Duodenal mucosa (tissue), 2 donors: ENCODE data around the gene ACAD10.
"Not testable (repeated sequence)": the region's sequence is repeated elsewhere in the genome, so short reads cannot be mapped to it uniquely, and the experiment has no call there.

Source experiments
- H3K27ac ChIP-seq: one replicate; pipeline ENCODE4 v1.7.0; 2013; ENCODE audit warnings: low read depth, low read length
- H3K27me3 ChIP-seq, 2 donors: one replicate each; pipeline ENCODE4 v1.7.0; 2013; ENCODE audit warnings: low read length in 2 of 2, control low read depth in 1 of 2; ENCODE audit not compliant: insufficient read depth in 2 of 2, control insufficient read depth in 1 of 2
- H3K36me3 ChIP-seq, 2 donors: one replicate each; pipeline ENCODE4 v1.7.0; 2013; ENCODE audit warnings: low read length in 2 of 2, control low read depth in 1 of 2; ENCODE audit not compliant: insufficient read depth in 2 of 2, control insufficient read depth in 1 of 2
- H3K4me1 ChIP-seq, 2 donors: one replicate each; pipeline ENCODE4 v1.7.0; 2013; ENCODE audit warnings: low read length in 2 of 2, control low read depth in 1 of 2; ENCODE audit not compliant: insufficient read depth in 2 of 2, control insufficient read depth in 1 of 2
- H3K4me3 ChIP-seq, 2 donors: one replicate each; pipeline ENCODE4 v1.7.0; 2013; ENCODE audit warnings: low read length in 2 of 2, low read depth in 1 of 2
- H3K9ac ChIP-seq, 2 donors: one replicate each; pipeline ENCODE4 v1.7.0; 2013; ENCODE audit warnings: low read length in 2 of 2, low read depth in 1 of 2
- H3K9me3 ChIP-seq, 2 donors: one replicate each; pipeline ENCODE4 v1.7.0; 2013; ENCODE audit warnings: low read length in 2 of 2, control low read depth in 1 of 2; ENCODE audit not compliant: control insufficient read depth in 1 of 2

Gene ACAD10

GRCh38 chr12:111685811-111686573, at the start of gene ACAD10, which contains the start of gene BRAP:
TSS of gene ACAD10 (plus strand) at chr12:111686053. CDS start at chr12:111692710, 6,657 bp downstream.
TSS of gene BRAP (minus strand) at chr12:111685956. CDS start at chr12:111685792, 164 bp downstream.
- H3K9me3 ChIP-seq: no peaks in the 10 kb centered on the region
- H3K36me3 ChIP-seq: peaks cover 15 to 22% of the 10 kb centered on the region in 2 donors
- H3K4me1 ChIP-seq: peaks cover 18 to 25% of the 10 kb centered on the region in 2 donors
- H3K27ac ChIP-seq: peak within 1 kb of the TSS; percentile 42
- H3K27me3 ChIP-seq: no peaks in the 10 kb centered on the region
- H3K4me3 ChIP-seq: peak within 1 kb of the TSS; percentile 79 to 93
- H3K9ac ChIP-seq: peak within 1 kb of the TSS; percentile 83 to 98

GRCh38 chr12:111636209-111636945, 49.5 kb upstream of the ACAD10 start:
- H3K4me3 ChIP-seq: no peak overlapping the region

GRCh38 chr12:111638556-111638955, 47.3 kb upstream of the ACAD10 start:
- Histone ChIP-seq H3K4me3 (no peak overlapping the region), H3K9ac (no peak overlapping the region), H3K27me3 (no peaks in the 10 kb centered on the region), H3K4me1 (peaks cover 5 to 6% of the 10 kb centered on the region in 2 donors), H3K9me3 (no peaks in the 10 kb centered on the region), H3K36me3 (peaks cover 0 to 20% of the 10 kb centered on the region in 2 donors), H3K27ac (no peak overlapping the region)

More at GRCh38 chr12:111636209-111636945, 49.5 kb upstream of the ACAD10 start:
- Histone ChIP-seq H3K27me3 (no peaks in the 10 kb centered on the region), H3K4me1 (peaks cover 0 to 3% of the 10 kb centered on the region in 2 donors), H3K36me3 (peaks cover 0 to 4% of the 10 kb centered on the region in 2 donors), H3K9me3 (no peaks in the 10 kb centered on the region), H3K9ac (no peak overlapping the region), H3K27ac (no peak overlapping the region)

GRCh38 chr12:111640506-111640905, 45.3 kb upstream of the ACAD10 start:
- Histone ChIP-seq H3K4me3 (no peak overlapping the region), H3K36me3 (peaks cover 9 to 39% of the 10 kb centered on the region in 2 donors), H3K4me1 (peaks cover 6 to 10% of the 10 kb centered on the region in 2 donors), H3K9ac (no peak overlapping the region), H3K9me3 (no peaks in the 10 kb centered on the region), H3K27me3 (no peaks in the 10 kb centered on the region), H3K27ac (no peak overlapping the region)

- no peak overlapping the region for H3K4me3 ChIP-seq
- no peaks in the 10 kb centered on the region for H3K27me3 ChIP-seq
- peaks cover 6 to 8% of the 10 kb centered on the region in 2 donors for H3K4me1 ChIP-seq
- H3K36me3 ChIP-seq: peaks cover 9 to 60% of the 10 kb centered on the region in 2 donors
- H3K9ac ChIP-seq: no peak overlapping the region
- no peaks in the 10 kb centered on the region for H3K9me3 ChIP-seq
- H3K27ac ChIP-seq: peak overlapping the region; percentile 3
Observed at GRCh38 chr12:111642681-111643426, 43.0 kb upstream of the ACAD10 start.

GRCh38 chr12:111643427-111643826, 42.4 kb upstream of the ACAD10 start:
- H3K4me3 ChIP-seq: no peak overlapping the region
- no peak overlapping the region for H3K27ac ChIP-seq
- no peaks in the 10 kb centered on the region for H3K9me3 ChIP-seq
- H3K36me3 ChIP-seq: peaks cover 9 to 60% of the 10 kb centered on the region in 2 donors
- H3K4me1 ChIP-seq: peaks cover 6 to 8% of the 10 kb centered on the region in 2 donors
- H3K9ac ChIP-seq: no peak overlapping the region
- no peaks in the 10 kb centered on the region for H3K27me3 ChIP-seq

- Histone ChIP-seq H3K27me3 (no peaks in the 10 kb centered on the region), H3K4me1 (peaks cover 6 to 8% of the 10 kb centered on the region in 2 donors), H3K27ac (no peak overlapping the region), H3K9me3 (no peaks in the 10 kb centered on the region), H3K9ac (no peak overlapping the region), H3K36me3 (peaks cover 17 to 72% of the 10 kb centered on the region in 2 donors), H3K4me3 (no peak overlapping the region)
Observed at GRCh38 chr12:111645433-111645832, 40.4 kb upstream of the ACAD10 start.

- no peaks in the 10 kb centered on the region for H3K4me1 ChIP-seq
- no peaks in the 10 kb centered on the region for H3K9me3 ChIP-seq
- H3K36me3 ChIP-seq: peaks cover 36 to 70% of the 10 kb centered on the region in 2 donors
- H3K27ac ChIP-seq: no peak overlapping the region
- no peaks in the 10 kb centered on the region for H3K27me3 ChIP-seq
- H3K9ac ChIP-seq: no peak overlapping the region
- no peak overlapping the region for H3K4me3 ChIP-seq
Observed at GRCh38 chr12:111650912-111651311, 34.9 kb upstream of the ACAD10 start.

GRCh38 chr12:111652530-111652929, 33.3 kb upstream of the ACAD10 start:
- not testable (repeated sequence) for H3K4me3 ChIP-seq, H3K4me1 ChIP-seq, H3K27ac ChIP-seq, H3K9ac ChIP-seq, H3K9me3 ChIP-seq, H3K27me3 ChIP-seq
- peaks cover 42 to 71% of the 10 kb centered on the region in 2 donors for H3K36me3 ChIP-seq
